IPS-15b (cell line): ENCODE measurements around the gene HDAC7.

Experiments used
- H3K27me3 ChIP-seq: one replicate; pipeline ENCODE4 v1.6.1; 2013; ENCODE audit warnings: low read length; ENCODE audit not compliant: control insufficient read depth, insufficient read depth
- H3K36me3 ChIP-seq: one replicate; pipeline ENCODE4 v1.6.1; 2013; ENCODE audit warnings: low read length; ENCODE audit not compliant: control insufficient read depth, insufficient read depth
- H3K4me1 ChIP-seq: one replicate; pipeline ENCODE4 v1.6.1; 2013; ENCODE audit warnings: mild to moderate bottlenecking, low read length; ENCODE audit not compliant: control insufficient read depth, insufficient read depth
- H3K4me3 ChIP-seq: one replicate; pipeline ENCODE4 v1.5.1; 2013; ENCODE audit warnings: low read depth, low read length
- H3K9ac ChIP-seq: one replicate; pipeline ENCODE4 v1.6.1; 2013; ENCODE audit warnings: low read depth, mild to moderate bottlenecking, low read length
- H3K9me3 ChIP-seq: one replicate; pipeline ENCODE4 v1.6.1; 2013; ENCODE audit warnings: mild to moderate bottlenecking, low read length; ENCODE audit not compliant: control insufficient read depth, insufficient read depth

HDAC7 gene

DNA sequence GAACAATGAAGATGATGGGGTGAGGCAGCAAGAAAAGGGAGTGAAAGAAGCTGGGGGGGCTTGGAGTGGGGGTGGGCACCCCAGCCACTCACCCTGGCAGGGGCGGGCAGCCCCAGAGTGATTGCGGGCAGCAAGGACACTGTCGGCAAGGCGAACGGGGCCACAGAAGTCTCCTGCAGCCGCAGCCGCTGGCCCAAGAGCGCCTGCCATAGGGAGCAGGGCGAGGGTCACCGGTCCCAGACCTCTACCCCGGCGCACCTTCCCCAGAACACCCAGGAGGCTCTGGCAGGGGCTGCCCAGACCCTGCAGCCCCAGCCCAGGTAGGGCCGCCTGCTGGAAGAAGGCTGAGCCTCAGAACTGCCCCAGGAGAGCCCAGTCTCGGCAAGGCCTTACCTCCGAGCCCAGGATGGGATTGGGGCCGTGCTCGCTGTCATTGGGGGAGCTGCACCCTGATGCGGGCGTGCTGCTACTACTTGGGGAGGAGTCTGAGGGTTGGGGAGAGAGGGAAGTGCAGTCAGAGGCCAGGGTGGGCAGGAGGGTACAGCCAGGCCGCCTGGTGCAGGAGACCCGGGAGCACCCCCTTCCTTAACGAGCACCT, 23.8 kb downstream of the HDAC7 start:
- Histone ChIP-seq H3K4me3 (no peak overlapping the region), H3K27me3 (no peaks in the 10 kb centered on the region), H3K36me3 (peaks cover 34% of the 10 kb centered on the region), H3K4me1 (no peaks in the 10 kb centered on the region), H3K9ac (no peak overlapping the region), H3K9me3 (no peaks in the 10 kb centered on the region)

GRCh38 chr12:47795121-47795813, 24.4 kb downstream of the HDAC7 start:
- H3K36me3 ChIP-seq = peaks cover 36% of the 10 kb centered on the region
- no peak overlapping the region for H3K4me3 ChIP-seq
- no peaks in the 10 kb centered on the region for H3K27me3 ChIP-seq
- no peaks in the 10 kb centered on the region for H3K4me1 ChIP-seq
- no peak overlapping the region for H3K9ac ChIP-seq
- H3K9me3 ChIP-seq = no peaks in the 10 kb centered on the region

- Histone ChIP-seq H3K9ac (no peak overlapping the region), H3K36me3 (peaks cover 37% of the 10 kb centered on the region), H3K4me1 (no peaks in the 10 kb centered on the region), H3K4me3 (no peak overlapping the region), H3K27me3 (no peaks in the 10 kb centered on the region), H3K9me3 (no peaks in the 10 kb centered on the region)
These were observed 25.0 kb downstream of the HDAC7 start for GRCh38 chr12:47794679-47795078.

DNA sequence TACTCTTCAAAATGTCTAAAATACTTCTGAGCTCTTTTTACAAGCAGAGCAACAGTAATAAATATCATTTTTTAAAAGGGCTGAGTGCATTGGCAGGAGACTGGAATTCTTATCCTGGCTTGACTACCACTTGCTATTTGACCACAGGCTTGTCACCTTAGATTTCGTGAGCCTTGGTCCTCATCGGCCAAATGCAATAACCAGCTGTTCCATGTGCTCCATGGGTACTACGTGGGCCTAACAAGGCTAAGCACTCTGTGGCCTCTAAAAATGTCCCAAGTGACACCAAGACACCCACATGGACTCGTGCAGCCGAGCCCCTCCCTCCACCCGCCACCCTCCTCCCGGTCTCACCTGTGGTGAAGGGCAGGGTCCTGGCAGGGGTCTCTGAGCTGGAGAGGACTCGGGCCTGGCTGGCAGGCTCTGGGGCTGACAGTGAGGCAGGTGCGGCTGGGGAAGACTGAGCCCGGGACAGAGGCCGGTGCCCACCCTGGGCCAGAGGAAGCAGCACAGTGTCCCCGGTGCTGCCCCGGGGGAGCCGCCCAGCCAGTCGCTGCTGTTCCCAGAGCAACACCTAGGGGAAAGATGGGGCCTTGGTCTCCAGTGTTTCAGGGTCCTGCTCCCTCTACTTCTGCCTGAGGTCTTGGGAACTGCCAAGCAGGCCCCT, 26.6 kb downstream of the HDAC7 start:
- Histone ChIP-seq H3K36me3 (peaks cover 50% of the 10 kb centered on the region), H3K27me3 (no peaks in the 10 kb centered on the region), H3K9me3 (no peaks in the 10 kb centered on the region), H3K4me1 (no peaks in the 10 kb centered on the region), H3K4me3 (no peak overlapping the region), H3K9ac (no peak overlapping the region)

DNA sequence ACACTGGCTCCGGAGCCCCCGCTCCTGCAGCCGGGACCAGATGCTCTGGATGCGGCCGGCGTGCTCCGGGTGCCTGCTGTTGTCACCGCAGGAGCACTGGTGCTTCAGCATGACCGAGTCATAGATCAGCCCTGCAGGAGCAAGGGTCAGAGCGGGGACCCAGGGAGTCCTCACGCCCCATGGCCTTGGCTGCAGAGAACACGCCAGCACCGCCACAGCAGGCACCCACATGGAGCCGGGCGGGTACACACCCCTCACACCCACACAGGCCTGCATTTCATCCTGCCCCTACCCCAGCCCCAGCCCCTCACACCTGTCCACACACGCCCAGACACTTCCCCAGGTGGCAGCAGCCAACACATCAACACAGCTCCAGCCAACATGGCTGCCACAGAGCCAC, 27.8 kb downstream of the HDAC7 start:
- Histone ChIP-seq H3K36me3 (peaks cover 58% of the 10 kb centered on the region), H3K4me1 (no peaks in the 10 kb centered on the region), H3K9ac (no peak overlapping the region), H3K27me3 (no peaks in the 10 kb centered on the region), H3K9me3 (no peaks in the 10 kb centered on the region), H3K4me3 (no peak overlapping the region)

- peaks cover 60% of the 10 kb centered on the region for H3K36me3 ChIP-seq
- no peaks in the 10 kb centered on the region for H3K4me1 ChIP-seq
- H3K4me3 ChIP-seq = no peak overlapping the region
- H3K27me3 ChIP-seq = no peaks in the 10 kb centered on the region
- no peak overlapping the region for H3K9ac ChIP-seq
- no peaks in the 10 kb centered on the region for H3K9me3 ChIP-seq
These were observed 28.4 kb downstream of the HDAC7 start for GRCh38 chr12:47791351-47791746.

- no peaks in the 10 kb centered on the region for H3K9me3 ChIP-seq
- H3K27me3 ChIP-seq = no peaks in the 10 kb centered on the region
- H3K9ac ChIP-seq = no peak overlapping the region
- peaks cover 60% of the 10 kb centered on the region for H3K36me3 ChIP-seq
- no peaks in the 10 kb centered on the region for H3K4me1 ChIP-seq
- H3K4me3 ChIP-seq = no peak overlapping the region
These were observed 28.9 kb downstream of the HDAC7 start for GRCh38 chr12:47790676-47791350.

DNA sequence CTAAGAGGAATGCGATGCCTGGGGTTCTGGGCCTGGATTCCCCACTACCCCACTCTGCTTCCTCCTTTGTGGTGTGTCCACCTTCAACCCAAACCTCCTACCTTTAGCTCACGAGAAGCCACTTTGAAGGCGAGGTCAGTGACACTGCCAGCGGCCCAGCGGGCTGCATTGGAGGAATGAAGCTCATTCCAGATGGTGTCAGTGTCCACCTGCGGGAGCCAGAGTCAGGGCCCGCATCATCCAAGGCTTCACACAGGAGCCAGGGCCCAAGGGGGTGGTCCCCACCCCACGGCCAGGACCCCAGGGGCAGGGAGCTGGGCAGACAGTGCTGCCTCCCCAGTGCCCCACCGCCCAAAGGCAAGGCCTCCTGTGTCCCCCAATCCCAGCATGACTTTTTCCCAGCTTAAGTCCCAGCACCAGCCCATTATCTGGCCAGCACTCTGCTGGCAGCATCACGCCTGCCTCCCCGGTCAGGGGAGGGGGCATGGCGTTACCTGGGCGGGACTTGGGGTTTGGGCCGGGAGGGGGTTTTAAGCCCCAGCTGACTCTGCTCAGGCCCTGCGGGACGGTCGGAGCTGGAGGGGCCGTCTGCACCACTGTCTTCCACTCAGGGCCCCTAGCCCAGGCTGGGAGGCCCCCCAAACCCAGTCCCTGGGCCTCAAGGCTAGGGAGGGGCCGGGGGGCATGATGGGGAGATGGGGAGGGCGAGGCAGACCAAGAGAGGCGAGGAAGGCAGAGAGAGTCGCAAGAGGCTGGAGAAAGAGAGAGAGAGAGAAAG, 29.8 kb downstream of the HDAC7 start:
- Histone ChIP-seq H3K9ac (no peak overlapping the region), H3K4me1 (no peaks in the 10 kb centered on the region), H3K36me3 (peaks cover 65% of the 10 kb centered on the region), H3K27me3 (no peaks in the 10 kb centered on the region), H3K9me3 (no peaks in the 10 kb centered on the region), H3K4me3 (no peak overlapping the region)

GRCh38 chr12:47789141-47789540, 30.6 kb downstream of the HDAC7 start:
- Histone ChIP-seq H3K36me3 (peaks cover 63% of the 10 kb centered on the region), H3K9me3 (no peaks in the 10 kb centered on the region), H3K27me3 (no peaks in the 10 kb centered on the region), H3K4me1 (no peaks in the 10 kb centered on the region), H3K9ac (no peak overlapping the region), H3K4me3 (no peak overlapping the region)

GRCh38 chr12:47787596-47788319, 31.9 kb downstream of the HDAC7 start:
- H3K9me3 ChIP-seq = no peaks in the 10 kb centered on the region
- H3K4me3 ChIP-seq = no peak overlapping the region
- H3K27me3 ChIP-seq = no peaks in the 10 kb centered on the region
- no peaks in the 10 kb centered on the region for H3K4me1 ChIP-seq
- peaks cover 60% of the 10 kb centered on the region for H3K36me3 ChIP-seq
- no peak overlapping the region for H3K9ac ChIP-seq
